OCI-LY7 (cell line): ENCODE results near the gene NAA50.

Source experiments
- EZH2phosphoT487 ChIP-seq: fragments of 200-600 bp; sonication (generic); IDR thresholded peaks from 2 replicates; pipeline ENCODE4 v1.6.1; 2018; ENCODE audit warnings: low read depth, borderline replicate concordance, mild to moderate bottlenecking, mixed run types, antibody characterized with exemption, low read length, moderate library complexity, mixed read lengths
- TF ChIP-seq, protein P1 (sequence below): fragments of 200-600 bp; sonication (generic); conservative IDR thresholded peaks from 2 replicates; pipeline ENCODE4 v1.5.1; 2014; ENCODE audit warnings: mild to moderate bottlenecking, antibody characterized with exemption, low read length, moderate library complexity, mixed read lengths

DNA sequence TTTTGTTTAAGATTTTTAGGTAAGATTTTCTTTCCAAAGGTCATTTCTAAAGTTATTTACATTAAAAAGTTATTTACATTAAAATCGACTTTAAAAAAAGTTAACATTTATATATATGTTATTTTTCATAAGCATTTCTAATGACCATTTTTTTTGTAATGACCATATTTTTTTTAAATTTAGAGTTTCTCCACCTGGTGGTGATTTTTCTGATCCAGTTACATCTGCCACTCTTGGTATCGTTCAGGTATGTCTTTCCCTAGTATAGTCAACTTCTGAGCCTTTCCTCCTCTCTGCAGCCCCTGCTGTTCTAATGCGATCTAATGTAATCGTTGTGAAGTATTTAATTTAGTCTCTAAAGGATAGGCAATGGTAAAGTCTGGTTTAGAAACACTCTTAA is 49.6 kb upstream of the NAA50 start:
- TF ChIP-seq, protein P1, sequence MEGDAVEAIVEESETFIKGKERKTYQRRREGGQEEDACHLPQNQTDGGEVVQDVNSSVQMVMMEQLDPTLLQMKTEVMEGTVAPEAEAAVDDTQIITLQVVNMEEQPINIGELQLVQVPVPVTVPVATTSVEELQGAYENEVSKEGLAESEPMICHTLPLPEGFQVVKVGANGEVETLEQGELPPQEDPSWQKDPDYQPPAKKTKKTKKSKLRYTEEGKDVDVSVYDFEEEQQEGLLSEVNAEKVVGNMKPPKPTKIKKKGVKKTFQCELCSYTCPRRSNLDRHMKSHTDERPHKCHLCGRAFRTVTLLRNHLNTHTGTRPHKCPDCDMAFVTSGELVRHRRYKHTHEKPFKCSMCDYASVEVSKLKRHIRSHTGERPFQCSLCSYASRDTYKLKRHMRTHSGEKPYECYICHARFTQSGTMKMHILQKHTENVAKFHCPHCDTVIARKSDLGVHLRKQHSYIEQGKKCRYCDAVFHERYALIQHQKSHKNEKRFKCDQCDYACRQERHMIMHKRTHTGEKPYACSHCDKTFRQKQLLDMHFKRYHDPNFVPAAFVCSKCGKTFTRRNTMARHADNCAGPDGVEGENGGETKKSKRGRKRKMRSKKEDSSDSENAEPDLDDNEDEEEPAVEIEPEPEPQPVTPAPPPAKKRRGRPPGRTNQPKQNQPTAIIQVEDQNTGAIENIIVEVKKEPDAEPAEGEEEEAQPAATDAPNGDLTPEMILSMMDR: no peak
- TF ChIP-seq EZH2phosphoT487: no peak
